ENCODE measurements around the gene GPATCH1. TPM values are rescaled to one million over a fixed set of nuclear protein-coding genes. Genes with fewer than 3 reads are reported as not detected.

The GPATCH1 gene
- total RNA-seq, 1 donor from 2014 or later: 8.7 TPM

- Mint-ChIP-seq H3K36me3 (ENCODE audit: low read depth, unreplicated experiment) (peaks cover 4% of the 10 kb centered on the region), H3K4me1 (ENCODE audit: unreplicated experiment) (peaks cover 15% of the 10 kb centered on the region), H3K27ac (ENCODE audit: unreplicated experiment) (peak overlapping the region; percentile 89), H3K9me3 (ENCODE audit: unreplicated experiment) (no peaks in the 10 kb centered on the region), H3K4me3 (ENCODE audit: unreplicated experiment) (peak overlapping the region; percentile 95), H3K27me3 (ENCODE audit: unreplicated experiment) (peaks cover 13% of the 10 kb centered on the region)
- no peak for DNase-seq (ENCODE audit: low spot score)
- TF ChIP-seq CTCF (IDR thresholded peaks at IDR 0.05; ENCODE audit: unreplicated experiment): no peak
Measured at GRCh38 chr19:33175886-33176669, 95.1 kb downstream of the GPATCH1 start.

GRCh38 chr19:33176670-33177416 is 95.9 kb downstream of the GPATCH1 start:
- Mint-ChIP-seq H3K27me3 (ENCODE audit: unreplicated experiment) (peaks cover 13% of the 10 kb centered on the region), H3K4me3 (ENCODE audit: unreplicated experiment) (peak overlapping the region; percentile 95), H3K36me3 (ENCODE audit: low read depth, unreplicated experiment) (peaks cover 4% of the 10 kb centered on the region), H3K9me3 (ENCODE audit: unreplicated experiment) (no peaks in the 10 kb centered on the region), H3K4me1 (ENCODE audit: unreplicated experiment) (peaks cover 15% of the 10 kb centered on the region), H3K27ac (ENCODE audit: unreplicated experiment) (peak overlapping the region; percentile 98)
- TF ChIP-seq CTCF (IDR thresholded peaks at IDR 0.05; ENCODE audit: unreplicated experiment): no peak
- peak; percentile 97 for DNase-seq (ENCODE audit: low spot score)

GRCh38 chr19:33177417-33177979 is 96.5 kb downstream of the GPATCH1 start:
- peak overlapping the region; percentile 89 for H3K4me3 Mint-ChIP-seq (ENCODE audit: unreplicated experiment)
- peaks cover 15% of the 10 kb centered on the region for H3K4me1 Mint-ChIP-seq (ENCODE audit: unreplicated experiment)
- H3K36me3 Mint-ChIP-seq (ENCODE audit: low read depth, unreplicated experiment): peaks cover 4% of the 10 kb centered on the region
- peak; percentile 66 for DNase-seq (ENCODE audit: low spot score)
- H3K27ac Mint-ChIP-seq (ENCODE audit: unreplicated experiment): peak overlapping the region; percentile 44
- peak; percentile 63 for TF ChIP-seq CTCF (IDR thresholded peaks at IDR 0.05; ENCODE audit: unreplicated experiment)
- no peaks in the 10 kb centered on the region for H3K9me3 Mint-ChIP-seq (ENCODE audit: unreplicated experiment)
- peaks cover 13% of the 10 kb centered on the region for H3K27me3 Mint-ChIP-seq (ENCODE audit: unreplicated experiment)

Other genes starting within 250 kb of the GPATCH1 start
- gene SLC7A9, start 211.4 kb upstream of the GPATCH1 start, total RNA-seq (ENCODE audit: unreplicated experiment): 0.46 TPM
- 34.3 TPM for gene CEP89, start 109.2 kb upstream of the GPATCH1 start, total RNA-seq (ENCODE audit: unreplicated experiment)
- gene FAAP24, start 108.9 kb upstream of the GPATCH1 start, total RNA-seq (ENCODE audit: unreplicated experiment): 2.8 TPM
- gene RHPN2, start 16.3 kb upstream of the GPATCH1 start, total RNA-seq (ENCODE audit: unreplicated experiment): 4.5 TPM
- not detected for gene WDR88, start 50.9 kb downstream of the GPATCH1 start, total RNA-seq (ENCODE audit: unreplicated experiment)
- 5.4 TPM for gene LRP3, start 113.1 kb downstream of the GPATCH1 start, total RNA-seq (ENCODE audit: unreplicated experiment)
- gene SLC7A10, start 144.7 kb downstream of the GPATCH1 start, total RNA-seq (ENCODE audit: unreplicated experiment): 4.4 TPM
- 0.59 TPM for gene CEBPA, start 221.4 kb downstream of the GPATCH1 start, total RNA-seq (ENCODE audit: unreplicated experiment)

Measured in endothelial cell (in vitro differentiated cells).